ENCODE measurements around the gene ME3.

DNA sequence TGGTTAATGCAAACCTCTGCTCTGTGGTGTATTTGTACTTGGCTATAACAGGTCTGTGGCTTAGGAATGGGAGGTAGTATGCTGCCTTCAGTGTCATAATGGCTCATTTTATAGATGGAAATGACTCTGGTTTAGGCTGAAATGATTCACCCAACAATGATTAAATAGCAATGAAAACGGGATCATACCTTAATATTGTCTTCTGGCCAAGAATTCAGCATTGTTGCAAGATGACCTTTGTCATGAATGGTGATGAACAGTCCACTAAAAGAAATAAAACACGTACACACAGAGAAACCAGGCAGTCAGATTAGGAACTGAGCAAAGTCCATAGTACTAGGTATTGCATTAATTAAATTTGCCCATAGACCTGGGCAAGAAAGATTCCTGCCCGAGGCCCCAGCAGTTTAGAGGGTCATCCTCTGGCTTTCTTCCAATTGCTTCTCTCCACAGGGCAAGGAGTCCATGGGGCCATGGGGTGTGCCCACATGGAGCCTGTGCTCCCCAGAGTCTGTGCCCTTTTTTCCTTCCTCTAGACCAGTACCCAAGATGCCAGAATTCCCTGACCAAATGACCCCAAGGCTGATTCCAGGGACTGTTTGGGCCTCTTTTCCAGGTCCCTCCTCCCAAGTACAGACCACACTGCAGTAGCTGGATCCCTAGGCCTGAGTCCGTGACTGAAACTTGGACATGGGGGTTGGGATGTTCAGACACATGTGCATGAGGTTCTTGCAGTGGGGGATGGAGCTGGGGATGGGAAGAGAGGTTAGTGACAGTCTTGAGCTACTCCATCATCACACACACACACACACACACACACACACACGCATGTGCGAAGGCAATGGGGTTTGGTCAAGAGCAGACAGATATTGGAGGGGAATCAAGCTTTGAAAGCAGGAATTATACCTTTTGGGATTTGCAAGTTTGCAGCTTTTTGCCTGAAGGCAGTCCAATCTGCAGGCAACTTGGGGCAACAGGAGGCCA lies 163.5 kb downstream of the ME3 start:
- TF ChIP-seq, protein P1, sequence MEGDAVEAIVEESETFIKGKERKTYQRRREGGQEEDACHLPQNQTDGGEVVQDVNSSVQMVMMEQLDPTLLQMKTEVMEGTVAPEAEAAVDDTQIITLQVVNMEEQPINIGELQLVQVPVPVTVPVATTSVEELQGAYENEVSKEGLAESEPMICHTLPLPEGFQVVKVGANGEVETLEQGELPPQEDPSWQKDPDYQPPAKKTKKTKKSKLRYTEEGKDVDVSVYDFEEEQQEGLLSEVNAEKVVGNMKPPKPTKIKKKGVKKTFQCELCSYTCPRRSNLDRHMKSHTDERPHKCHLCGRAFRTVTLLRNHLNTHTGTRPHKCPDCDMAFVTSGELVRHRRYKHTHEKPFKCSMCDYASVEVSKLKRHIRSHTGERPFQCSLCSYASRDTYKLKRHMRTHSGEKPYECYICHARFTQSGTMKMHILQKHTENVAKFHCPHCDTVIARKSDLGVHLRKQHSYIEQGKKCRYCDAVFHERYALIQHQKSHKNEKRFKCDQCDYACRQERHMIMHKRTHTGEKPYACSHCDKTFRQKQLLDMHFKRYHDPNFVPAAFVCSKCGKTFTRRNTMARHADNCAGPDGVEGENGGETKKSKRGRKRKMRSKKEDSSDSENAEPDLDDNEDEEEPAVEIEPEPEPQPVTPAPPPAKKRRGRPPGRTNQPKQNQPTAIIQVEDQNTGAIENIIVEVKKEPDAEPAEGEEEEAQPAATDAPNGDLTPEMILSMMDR (IDR thresholded peaks at IDR 0.05) = no peak
- TF ChIP-seq POLR2AphosphoS5 (IDR thresholded peaks at IDR 0.05; ENCODE audit: low read depth, low read length) = no peak
